T-helper 22 cell (primary cell): ENCODE measurements around the gene ZNF536.

Experiments used
- DNase-seq: peaks from one replicate; pipeline ENCODE4 v3.0.0-alpha.2; 2020; ENCODE audit warnings: low read depth

Gene ZNF536

GRCh38 chr19:30371960-30372824 lies at the start of gene ZNF536:
TSS of gene ZNF536 (plus strand) at chr19:30372384. CDS start at chr19:30443563, 71,179 bp downstream.
- DNase-seq = no peak

GRCh38 chr19:30322641-30323320 lies 49.4 kb upstream of the ZNF536 start:
- no peak for DNase-seq

DNA sequence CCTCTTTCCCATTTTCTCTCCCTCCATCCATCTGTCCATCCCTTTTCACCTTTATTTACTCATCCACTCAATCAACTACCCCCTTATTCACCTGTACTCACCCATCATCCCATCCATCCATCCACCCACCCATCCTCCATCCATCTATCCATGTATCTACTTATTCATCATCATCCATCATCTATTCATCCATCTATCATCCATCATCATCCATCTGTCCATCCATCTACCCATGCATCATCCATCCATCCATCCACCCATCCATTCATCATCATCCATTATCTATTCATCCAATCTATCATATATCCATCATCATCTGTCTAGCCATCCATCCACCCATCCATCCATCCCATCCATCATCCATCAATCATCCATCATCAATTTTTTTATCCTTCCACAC lies 48.3 kb upstream of the ZNF536 start:
- DNase-seq = no peak

DNA sequence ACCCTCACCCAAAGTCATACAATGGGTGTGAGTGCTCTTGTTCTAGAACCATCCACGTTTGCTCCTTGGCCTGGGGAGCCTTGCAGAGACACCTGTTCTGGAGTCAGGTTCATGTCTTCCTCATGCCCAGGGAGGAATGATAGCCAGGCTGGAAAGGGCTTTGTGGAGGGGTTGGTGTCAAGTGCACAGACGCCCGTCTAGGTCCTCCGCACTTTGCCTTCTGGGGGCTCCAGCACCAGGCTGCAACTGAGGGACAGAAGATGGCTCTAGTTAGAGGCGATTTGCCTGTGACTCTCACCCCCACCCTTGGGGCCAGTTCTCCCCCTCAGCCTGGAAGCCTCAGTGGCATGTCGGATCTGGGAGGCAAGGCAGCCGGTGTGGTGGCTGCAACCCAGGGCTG lies 47.2 kb upstream of the ZNF536 start:
- DNase-seq = no peak

GRCh38 chr19:30325676-30326392 lies 46.4 kb upstream of the ZNF536 start:
- DNase-seq = no peak

GRCh38 chr19:30326393-30326710 lies 45.8 kb upstream of the ZNF536 start:
- DNase-seq = no peak

- no peak for DNase-seq
Observed at GRCh38 chr19:30327331-30327730, 44.9 kb upstream of the ZNF536 start.

GRCh38 chr19:30328096-30328495 lies 44.1 kb upstream of the ZNF536 start:
- DNase-seq = no peak

GRCh38 chr19:30330266-30330665 lies 41.9 kb upstream of the ZNF536 start:
- DNase-seq = no peak

GRCh38 chr19:30332445-30333234 lies 39.5 kb upstream of the ZNF536 start:
- DNase-seq = no peak

GRCh38 chr19:30333291-30334065 lies 38.7 kb upstream of the ZNF536 start:
- no peak for DNase-seq

GRCh38 chr19:30334841-30335240 lies 37.3 kb upstream of the ZNF536 start:
- DNase-seq = no peak

GRCh38 chr19:30335306-30335886 lies 36.8 kb upstream of the ZNF536 start:
- no peak for DNase-seq

DNA sequence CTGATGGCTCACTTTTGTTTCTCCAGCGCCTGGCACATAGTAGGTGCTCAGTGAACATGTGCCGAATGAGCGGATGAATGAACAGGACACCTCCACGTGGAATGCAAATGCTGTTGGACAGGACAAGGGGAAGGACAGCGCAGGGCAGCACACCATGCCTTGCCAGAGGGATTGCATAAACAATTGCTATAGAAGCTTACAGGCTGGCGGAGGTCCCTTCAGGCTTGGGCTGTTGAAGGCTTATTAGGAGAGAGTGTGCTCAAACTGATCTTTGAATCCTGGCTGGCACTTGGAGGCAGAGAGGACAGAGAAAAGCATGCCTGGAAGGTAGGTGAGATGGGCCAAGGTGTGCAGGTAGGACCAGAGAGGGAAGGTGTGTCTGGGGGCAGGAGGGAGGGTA lies 35.9 kb upstream of the ZNF536 start:
- DNase-seq = no peak

- DNase-seq = no peak
Observed at GRCh38 chr19:30338041-30338456, 34.1 kb upstream of the ZNF536 start.

DNA sequence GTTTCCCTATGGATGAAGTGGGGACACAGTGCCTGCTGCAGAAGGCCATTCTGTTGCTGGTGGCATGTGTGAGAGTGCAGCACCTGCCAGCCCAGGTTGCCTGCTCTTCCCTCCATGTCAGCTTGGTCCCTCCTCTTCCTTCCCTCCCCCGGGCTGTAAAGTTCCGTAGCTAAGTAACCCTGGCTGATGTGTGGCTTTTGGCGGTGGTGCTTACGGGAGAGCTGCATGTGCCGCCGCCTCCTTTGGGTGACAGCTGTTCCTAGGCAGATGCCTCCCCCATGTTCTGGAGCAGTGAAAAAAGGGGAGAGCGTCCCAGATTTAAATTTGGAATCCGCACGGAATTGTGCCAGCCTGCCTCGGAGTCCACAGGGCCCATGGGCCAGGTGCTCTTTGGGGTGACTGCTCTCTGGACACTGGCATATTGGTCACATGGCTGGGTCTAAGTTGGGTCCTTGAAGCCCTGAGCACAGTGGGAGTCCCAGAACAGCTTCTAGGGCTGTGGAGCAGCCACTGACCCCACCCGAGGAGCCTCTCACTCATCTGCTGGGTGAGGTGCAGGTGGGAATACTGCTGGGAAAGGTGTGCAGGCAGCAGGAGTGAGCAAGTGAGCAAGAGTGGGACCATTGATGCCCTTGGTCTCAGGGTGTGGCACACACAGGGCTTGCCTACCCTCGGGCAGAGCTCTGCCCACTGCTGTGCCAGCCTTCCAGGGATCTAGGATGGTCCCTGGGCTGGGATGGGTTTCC lies 33.1 kb upstream of the ZNF536 start:
- DNase-seq = no peak

DNA sequence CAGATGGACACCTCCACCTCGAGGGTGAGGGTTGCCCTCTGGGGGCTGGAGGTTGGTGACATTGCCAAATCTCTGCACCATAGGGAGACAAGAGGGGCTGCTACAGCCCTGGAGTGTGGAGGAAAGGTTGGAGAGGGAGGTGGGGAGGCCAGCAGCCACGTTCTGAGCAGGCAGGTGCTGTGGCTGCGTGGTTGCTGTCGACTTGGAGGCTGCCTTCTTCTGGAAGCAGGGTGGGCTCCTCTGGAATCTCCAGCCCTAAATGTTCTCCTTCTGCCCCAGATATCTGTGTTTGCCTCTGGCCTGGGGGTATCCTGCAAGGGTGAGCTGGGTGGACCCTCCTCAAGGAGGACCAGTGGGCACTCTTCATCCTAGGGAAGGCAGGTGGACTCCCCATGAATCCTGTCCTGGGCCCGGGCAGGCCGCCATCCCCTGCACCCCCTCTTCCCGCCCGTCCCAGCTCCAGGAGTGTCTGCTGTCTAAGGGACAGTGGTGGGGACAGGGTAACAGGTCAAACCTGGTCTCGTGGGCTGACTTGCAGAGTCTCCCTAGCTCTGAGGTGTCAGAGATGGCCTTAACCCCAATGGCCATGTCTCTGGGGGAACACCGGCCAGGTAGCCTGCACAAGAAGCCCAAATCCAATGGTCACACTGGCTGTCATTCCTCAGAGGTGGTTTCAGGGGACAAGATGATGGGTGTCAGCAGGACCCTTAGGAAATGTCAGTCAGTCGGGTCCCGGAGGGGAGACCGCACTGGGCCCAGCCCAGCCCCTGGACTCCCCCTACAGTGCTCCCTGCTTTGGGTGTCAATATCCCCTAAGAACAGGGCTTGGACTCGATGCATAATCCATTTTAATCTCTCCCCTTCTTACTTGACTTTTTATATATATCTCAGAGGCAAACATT lies 32.3 kb upstream of the ZNF536 start:
- DNase-seq = no peak

- DNase-seq = no peak
Observed at GRCh38 chr19:30340771-30341561, 31.2 kb upstream of the ZNF536 start.
